Esophagus muscularis mucosa (tissue), 3 donors: ENCODE data around the gene PRRX2.

Experiments used
- CTCF ChIP-seq, 3 experiments: fragments of 200-600 bp in 2 of 3; fragments of 450-650 bp in 1 of 3; sonication (generic) in 2 of 3; IDR thresholded peaks; one replicate each; pipeline ENCODE4 v1.5.1; 2017 to 2019; ENCODE audit warnings: antibody characterized with exemption in 3 of 3, mild to moderate bottlenecking in 2 of 3, moderate library complexity in 1 of 3
- POLR2AphosphoS5 ChIP-seq, 2 donors: sonication (generic); formaldehyde crosslinking; IDR thresholded peaks; one replicate each; pipeline ENCODE4 v1.6.1; 2017; ENCODE audit warnings: antibody characterized with exemption in 2 of 2

- TF ChIP-seq CTCF (IDR thresholded peaks at IDR 0.05), result no peak
- TF ChIP-seq POLR2AphosphoS5 (IDR thresholded peaks at IDR 0.05), result no peak
These were observed 43.3 kb downstream of the PRRX2 start for GRCh38 chr9:129708793-129709192.
